HG03460 (cell line): ENCODE measurements around the gene KIR2DL1.
"Not testable (repeated sequence)": the region's sequence is repeated elsewhere in the genome, so short reads cannot be mapped to it uniquely, and the experiment has no call there.

ENCODE experiments used
- ATAC-seq: cut with Tn5 transposase; IDR thresholded peaks from one replicate; pipeline ENCODE4 v1.9.1; 2021; ENCODE audit not compliant: unreplicated experiment

The KIR2DL1 gene

GRCh38 chr19:54771018-54771960 is 1.7 kb downstream of the KIR2DL1 start:
- not testable (repeated sequence) for ATAC-seq

- ATAC-seq = not testable (repeated sequence)
Measured at GRCh38 chr19:54772666-54773065, 3.1 kb downstream of the KIR2DL1 start.

GRCh38 chr19:54775095-54775815 is 5.7 kb downstream of the KIR2DL1 start:
- not testable (repeated sequence) for ATAC-seq

GRCh38 chr19:54775830-54776229 is 6.2 kb downstream of the KIR2DL1 start:
- ATAC-seq = not testable (repeated sequence)

GRCh38 chr19:54777851-54778250 is 8.3 kb downstream of the KIR2DL1 start:
- ATAC-seq = not testable (repeated sequence)

GRCh38 chr19:54778896-54779295 is 9.3 kb downstream of the KIR2DL1 start:
- ATAC-seq = not testable (repeated sequence)

- ATAC-seq = not testable (repeated sequence)
Measured at GRCh38 chr19:54782916-54783315, 13.3 kb downstream of the KIR2DL1 start.

- ATAC-seq = not testable (repeated sequence)
Measured at GRCh38 chr19:54786091-54786723, 16.6 kb downstream of the KIR2DL1 start.

GRCh38 chr19:54788154-54788553 is 18.6 kb downstream of the KIR2DL1 start:
- not testable (repeated sequence) for ATAC-seq

GRCh38 chr19:54790711-54791110 is 21.1 kb downstream of the KIR2DL1 start:
- ATAC-seq = no peak

- no peak for ATAC-seq
Measured at GRCh38 chr19:54791476-54791875, 21.9 kb downstream of the KIR2DL1 start.

GRCh38 chr19:54792814-54793213 is 23.2 kb downstream of the KIR2DL1 start:
- ATAC-seq = no peak

GRCh38 chr19:54795758-54796157 is 26.2 kb downstream of the KIR2DL1 start:
- ATAC-seq = no peak

GRCh38 chr19:54803410-54803809 is 33.8 kb downstream of the KIR2DL1 start, which contains the start of gene KIR2DL4:
Gene KIR2DL4, plus strand, starts transcription at chr19:54803610. Its CDS starts 42 bp downstream, at chr19:54803652.
- ATAC-seq = no peak

GRCh38 chr19:54804101-54804500 is 34.5 kb downstream of the KIR2DL1 start:
- ATAC-seq = no peak

- ATAC-seq = no peak
Measured at GRCh38 chr19:54804571-54804970, 35.0 kb downstream of the KIR2DL1 start.

GRCh38 chr19:54805665-54806515 is 36.3 kb downstream of the KIR2DL1 start:
- no peak for ATAC-seq

GRCh38 chr19:54806516-54806838 is 36.9 kb downstream of the KIR2DL1 start:
- ATAC-seq = no peak

GRCh38 chr19:54814571-54814970 is 45.0 kb downstream of the KIR2DL1 start:
- ATAC-seq = not testable (repeated sequence)

GRCh38 chr19:54816251-54816650 is 46.7 kb downstream of the KIR2DL1 start, which contains the start of gene KIR3DL1:
Gene KIR3DL1, plus strand, starts transcription at chr19:54816468.
- ATAC-seq = not testable (repeated sequence)
